HepG2 (cell line): Measurements from ENCODE around the gene ABHD10. TPM values are rescaled to one million over a fixed set of nuclear protein-coding genes. Genes with fewer than 3 reads are reported as not detected.

Experiments used
- ATAC-seq: fragments of 200-7000 bp; cut with Tn5 transposase; 3 replicates; pipeline ENCODE4 v1.9.1; 2020; ENCODE audit warnings: mild to moderate bottlenecking, moderate library complexity
- BruUV-seq: library from RNA; stranded (reverse); fragments of 400-500 nt; replicated peaks from 2 replicates; lab custom pipeline; 2021; lab: Mats Ljungman, UMichigan
- CTCF ChIA-PET: fragments of 300-600 bp; formaldehyde crosslinking; extraction: SDS; loops from one replicate; lab custom pipeline; 2021; ENCODE audit warnings: low total read pairs, inconsistent platforms, low intra/inter-chr PET ratio; lab: Yijun Ruan, JAX
- POLR2A ChIA-PET: fragments of 350-600 bp; sonication (Branson Sonifier 250); formaldehyde crosslinking; loops from one replicate; lab custom pipeline; 2020; ENCODE audit warnings: antibody characterized with exemption, inconsistent platforms; lab: Yijun Ruan, JAX
- DNase-seq: peaks from one replicate; pipeline ENCODE4 v3.0.0-alpha.2; 2015; ENCODE audit warnings: low spot score
- FAIRE-seq: peaks from 3 replicates; lab custom pipeline; 2011; peaks lifted over from hg19 to GRCh38; lab: Jason Lieb, UNC
- H2AFZ ChIP-seq: one replicate; pipeline ENCODE4 v1.6.1; 2011; ENCODE audit warnings: low read length, inconsistent platforms
- H3K27ac ChIP-seq: fragments of 300-600 bp; 3 replicates; pipeline ENCODE4 v1.8.0; 2011; ENCODE audit warnings: mixed run types, mild to moderate bottlenecking, mixed read lengths, low read length, inconsistent platforms; ENCODE audit not compliant: insufficient read depth; ENCODE audit errors: extremely low read length
- H3K27me3 ChIP-seq, 2 experiments: fragments of 200-600 bp in 1 of 2; 2 replicates in 1 of 2; 3 replicates in 1 of 2; pipeline versions ENCODE4 v1.6.0 to v1.8.0; 2011; ENCODE audit warnings: low read length in 2 of 2, mild to moderate bottlenecking in 2 of 2, moderate library complexity in 2 of 2, inconsistent platforms in 1 of 2; ENCODE audit not compliant: insufficient read depth in 2 of 2, control insufficient read depth in 1 of 2
- H3K36me3 ChIP-seq, 2 experiments: fragments of 200-600 bp in 1 of 2; replicated peaks in 1 of 2; 2 replicates in 1 of 2; 3 replicates in 1 of 2; pipeline versions ENCODE4 v1.5.1 to v1.8.0; 2011; ENCODE audit warnings: low read length in 2 of 2, inconsistent platforms in 1 of 2; ENCODE audit not compliant: insufficient read depth in 2 of 2, control insufficient read depth in 1 of 2
- H3K4me1 ChIP-seq: 2 replicates; pipeline ENCODE4 v1.5.1; 2012; ENCODE audit warnings: low read length, inconsistent platforms; ENCODE audit not compliant: insufficient read depth
- H3K4me2 ChIP-seq: 2 replicates; pipeline ENCODE4 v1.6.0; 2011; ENCODE audit warnings: low read depth, low read length, inconsistent platforms
- H3K4me3 ChIP-seq, 3 experiments: fragments of 200-600 bp in 1 of 3; sonication (generic), shearing (Covaris generic) in 1 of 3; replicated peaks in 1 of 3; 2 replicates each; pipeline ENCODE4 v1.5.1; 2011 to 2016; ENCODE audit warnings: low read length in 3 of 3, inconsistent platforms in 2 of 3, low read depth in 2 of 3, mild to moderate bottlenecking in 2 of 3, control low read depth in 1 of 3, mixed read lengths in 1 of 3; ENCODE audit not compliant: insufficient read depth in 1 of 3
- H3K79me2 ChIP-seq: one replicate; pipeline ENCODE4 v1.6.1; 2011; ENCODE audit warnings: low read length, inconsistent platforms; ENCODE audit not compliant: insufficient read depth
- H3K9ac ChIP-seq: 2 replicates; pipeline ENCODE4 v1.6.0; 2011; ENCODE audit warnings: mild to moderate bottlenecking, low read depth, low read length, inconsistent platforms; ENCODE audit not compliant: insufficient read depth
- H3K9me3 ChIP-seq: 2 replicates; pipeline ENCODE4 v1.5.1; 2012; ENCODE audit warnings: mild to moderate bottlenecking, low read length
- H4K20me1 ChIP-seq: 2 replicates; pipeline ENCODE4 v1.6.0; 2011; ENCODE audit warnings: inconsistent platforms, mild to moderate bottlenecking, low read length, moderate library complexity; ENCODE audit not compliant: insufficient read depth
- ARID2 ChIP-seq: sonication (generic); formaldehyde crosslinking; IDR thresholded peaks from 2 replicates; pipeline ENCODE4 v1.8.1; 2022; ENCODE audit warnings: mild to moderate bottlenecking, missing genetic modification reagents, borderline replicate concordance
- ATAD3A ChIP-seq: sonication (generic); formaldehyde crosslinking; IDR thresholded peaks from 2 replicates; pipeline ENCODE4 v1.4.0; 2020; ENCODE audit warnings: missing genetic modification reagents
- ELF4 ChIP-seq: sonication (generic); formaldehyde crosslinking; IDR thresholded peaks from 2 replicates; pipeline ENCODE4 v1.5.0; 2020; ENCODE audit warnings: missing genetic modification reagents, mild to moderate bottlenecking, moderate library complexity, borderline replicate concordance
- FOXJ3 ChIP-seq: sonication (generic); formaldehyde crosslinking; IDR thresholded peaks from 2 replicates; pipeline ENCODE4 v1.4.0; 2020; ENCODE audit warnings: missing genetic modification reagents, mild to moderate bottlenecking, borderline replicate concordance
- FOXK1 ChIP-seq: sonication (generic); formaldehyde crosslinking; IDR thresholded peaks from 2 replicates; pipeline ENCODE4 v1.4.0; 2020; ENCODE audit warnings: low read depth, missing genetic modification reagents, borderline replicate concordance
- FOXP4 ChIP-seq: sonication (generic); formaldehyde crosslinking; IDR thresholded peaks from 2 replicates; pipeline ENCODE4 v1.4.0; 2020; ENCODE audit warnings: missing genetic modification reagents
- IRX3 ChIP-seq: sonication (generic); formaldehyde crosslinking; IDR thresholded peaks from 2 replicates; pipeline ENCODE4 v1.8.1; 2023; ENCODE audit warnings: mild to moderate bottlenecking, low read depth, missing genetic modification reagents, borderline replicate concordance
- NFIB ChIP-seq: sonication (generic); formaldehyde crosslinking; IDR thresholded peaks from 2 replicates; pipeline ENCODE4 v1.9.0; 2021; ENCODE audit warnings: missing genetic modification reagents, mild to moderate bottlenecking, borderline replicate concordance
- PAF1 ChIP-seq: IDR thresholded peaks from 2 replicates; pipeline ENCODE4 v1.6.1; 2016; ENCODE audit warnings: missing genetic modification reagents, missing compliant biosample characterization
- SIX1 ChIP-seq: sonication (generic); formaldehyde crosslinking; IDR thresholded peaks from 2 replicates; pipeline ENCODE4 v1.4.0; 2020; ENCODE audit warnings: missing genetic modification reagents, borderline replicate concordance
- SOX5 ChIP-seq: IDR thresholded peaks from 2 replicates; pipeline ENCODE4 v1.6.1; 2016; ENCODE audit warnings: borderline replicate concordance
- SYNCRIP ChIP-seq: fragments of 200-400 bp; formaldehyde crosslinking; IDR thresholded peaks from 2 replicates; pipeline ENCODE4 v1.6.1; 2018; ENCODE audit warnings: mild to moderate bottlenecking, low read depth, low read length; ENCODE audit not compliant: insufficient read depth
- TSC22D2 ChIP-seq: sonication (generic); formaldehyde crosslinking; IDR thresholded peaks from 2 replicates; pipeline ENCODE4 v1.5.1; 2020; ENCODE audit warnings: missing genetic modification reagents, mild to moderate bottlenecking, borderline replicate concordance
- ZBTB25 ChIP-seq: IDR thresholded peaks from 2 replicates; pipeline ENCODE4 v1.6.1; 2018; ENCODE audit warnings: missing genetic modification reagents
- ZNF207 ChIP-seq: fragments of 450-650 bp; IDR thresholded peaks from 2 replicates; pipeline ENCODE4 v1.6.1; 2016; ENCODE audit warnings: antibody characterized with exemption, borderline replicate concordance
- ZNF468 ChIP-seq: sonication (generic); formaldehyde crosslinking; IDR thresholded peaks from 2 replicates; pipeline ENCODE4 v1.8.0; 2022; ENCODE audit warnings: mild to moderate bottlenecking, moderate library complexity, missing genetic modification reagents
- ZUFSP ChIP-seq: sonication (generic); formaldehyde crosslinking; IDR thresholded peaks from 2 replicates; pipeline ENCODE4 v1.9.0; 2021; ENCODE audit warnings: missing genetic modification reagents, mild to moderate bottlenecking, borderline replicate concordance
- WGBS: methylation state at CpG from one replicate; pipeline ENCODE4 v1.1.6; 2017; ENCODE audit warnings: low lambda C conversion rate; 5-methylcytosine and 5-hydroxymethylcytosine counted together
- in situ Hi-C: cut with HindIII; loops from 2 replicates; pipeline ENCODE4 v1.10.0; 2017; ENCODE audit warnings: low pct_unique_long_range_greater_than_20kb; ENCODE audit not compliant: extremely low pct_ligation_motif_present
- intact Hi-C: fragments of 100-400 bp; cut with micrococcal nuclease; formaldehyde crosslinking; loops from one replicate; pipeline ENCODE4 v1.10.0; 2022; ENCODE audit not compliant: unreplicated experiment
- polyA plus RNA-seq, 8 experiments: library from polyadenylated mRNA; depleted of rRNA in 3 of 8; stranded (reverse) in 7 of 8; unstranded in 1 of 8; fragments of >200 nt; fragmentation: Illumina TruSeq in 4 of 8; extraction: Trizol in 4 of 8; gene quantifications; 2 replicates each; pipeline versions ENCODE4 v1.2.1 to v1.2.3, GENCODE V29; 2011 to 2016; ENCODE audit warnings: low read depth in 4 of 8, missing spikeins in 1 of 8, mixed read lengths in 1 of 8; ENCODE audit not compliant: insufficient read depth in 1 of 8
- total RNA-seq, 5 experiments: library from RNA; depleted of rRNA; stranded (reverse); fragments of >200 nt; fragmentation: Illumina TruSeq; extraction: Trizol; gene quantifications; 2 replicates each; pipeline ENCODE4 v1.2.3, GENCODE V29; 2016; ENCODE audit warnings: low read depth in 1 of 5

The ABHD10 gene
- total and polyA plus RNA-seq, 2 of the 13 experiments (the other 11 are each of a cell fraction or from before 2014, with no cell fraction given) = 22.8 to 50.2 TPM

- Histone ChIP-seq H3K79me2 (no peaks in the 10 kb centered on the region), H2AFZ (no peak overlapping the region), H3K27ac (no peak overlapping the region), H3K4me3 (no peak overlapping the region), H3K9me3 (no peaks in the 10 kb centered on the region), H3K36me3 (no peaks in the 10 kb centered on the region), H3K4me1 (peaks cover 23% of the 10 kb centered on the region), H3K4me2 (no peak overlapping the region), H3K27me3 (no peaks in the 10 kb centered on the region; a peak in 1 of 5 replicates), H4K20me1 (no peaks in the 10 kb centered on the region), H3K9ac (no peak overlapping the region)
- ATAC-seq (no peak), FAIRE-seq (no peak), DNase-seq (no peak)
- POLR2A ChIA-PET = interaction anchor here (0.9 kb wide), 1 partner anchor 31 kb away, joined by 3 read pairs; the partner anchor contains the start of gene ABHD10
- CTCF ChIA-PET = no interaction called here
- BruUV-seq = no TSS peak
- 88% methylated on average over 2 of the region's 2 CpGs for WGBS
- TF ChIP-seq PAF1 (CRISPR knock-in tag) (no peak), ATAD3A (CRISPR knock-in tag) (no peak), ARID2 (CRISPR knock-in tag) (no peak), SOX5 (CRISPR knock-in tag) (no peak), FOXK1 (no peak), FOXJ3 (CRISPR knock-in tag) (no peak), ZBTB25 (CRISPR knock-in tag) (no peak), ZUFSP (CRISPR knock-in tag) (no peak), NFIB (CRISPR knock-in tag) (no peak), FOXP4 (no peak), SYNCRIP (no peak), ZNF468 (no peak), TSC22D2 (CRISPR knock-in tag) (no peak), IRX3 (CRISPR knock-in tag) (no peak), ZNF207 (no peak), SIX1 (CRISPR knock-in tag) (no peak), ELF4 (no peak)
- in situ Hi-C loops = no loop called here
- intact Hi-C loops = loop anchor here (10.0 kb wide), 1 partner anchor 435 kb away; no protein-coding TSS in a partner anchor
These were observed 30.8 kb downstream of the ABHD10 start for GRCh38 chr3:112009670-112010069.
